HG03103 (cell line): ENCODE measurements around the gene CARD10.

Experiments
- ATAC-seq: cut with Tn5 transposase; IDR thresholded peaks from one replicate; pipeline ENCODE4 v1.9.1; 2021; ENCODE audit warnings: low read depth; ENCODE audit not compliant: unreplicated experiment

The CARD10 gene

DNA sequence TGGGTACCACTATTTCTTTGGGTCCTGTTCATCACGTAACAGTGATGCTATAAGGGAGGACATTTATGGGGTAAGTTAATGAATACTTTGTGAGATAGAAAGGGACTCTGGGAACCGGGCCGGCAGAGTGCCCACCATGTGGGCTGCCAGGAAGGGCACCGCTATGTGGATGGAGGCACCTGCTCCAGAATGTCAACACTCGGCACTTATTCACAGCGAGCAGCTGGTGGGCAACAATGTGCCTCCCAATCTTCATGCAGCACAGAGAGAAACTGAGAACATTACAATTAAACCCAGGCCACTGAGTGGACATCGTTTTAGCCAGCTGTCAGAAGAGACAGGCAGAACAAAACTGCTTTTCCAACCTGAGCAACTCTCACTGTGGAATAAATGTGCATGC lies 76.1 kb downstream of the CARD10 start:
- ATAC-seq: no peak

DNA sequence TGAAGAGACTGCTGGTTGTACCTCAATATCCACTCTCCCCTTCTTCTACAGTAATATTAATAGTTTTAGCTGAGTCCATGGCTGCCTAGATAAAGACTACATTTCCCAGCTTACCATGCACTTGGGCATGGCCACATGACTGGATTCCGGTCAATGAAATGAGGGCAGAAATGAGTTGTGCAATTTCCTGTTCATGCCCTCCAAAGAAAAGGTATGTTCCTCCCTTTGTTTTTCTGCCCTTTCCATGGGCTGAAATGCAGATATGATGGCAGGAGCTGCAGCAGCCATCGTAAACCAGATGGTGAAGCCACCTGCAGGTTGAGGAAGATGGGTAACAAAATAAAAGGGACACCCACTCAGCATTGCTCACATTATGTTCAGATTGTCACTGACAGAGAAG lies 76.7 kb downstream of the CARD10 start:
- ATAC-seq: no peak

DNA sequence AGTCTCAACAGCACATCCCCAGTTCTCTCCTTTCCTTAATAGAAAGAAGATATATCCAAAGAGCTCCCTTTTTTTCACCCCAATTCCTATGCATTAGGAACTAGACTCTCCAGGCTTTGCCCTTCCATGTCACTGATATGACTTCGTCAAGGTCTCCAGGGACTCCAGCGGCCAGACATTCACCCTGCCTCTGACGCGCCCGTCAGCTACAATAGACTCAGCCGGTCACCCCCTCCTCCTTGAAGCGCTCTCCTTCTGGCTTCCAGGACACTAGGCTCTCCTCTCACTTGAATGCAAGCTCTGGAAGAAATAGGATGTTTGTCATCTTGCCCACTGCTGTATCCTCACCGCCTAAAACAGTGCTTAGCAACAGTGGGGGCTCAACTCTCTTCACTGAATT lies 77.1 kb downstream of the CARD10 start:
- no peak for ATAC-seq

DNA sequence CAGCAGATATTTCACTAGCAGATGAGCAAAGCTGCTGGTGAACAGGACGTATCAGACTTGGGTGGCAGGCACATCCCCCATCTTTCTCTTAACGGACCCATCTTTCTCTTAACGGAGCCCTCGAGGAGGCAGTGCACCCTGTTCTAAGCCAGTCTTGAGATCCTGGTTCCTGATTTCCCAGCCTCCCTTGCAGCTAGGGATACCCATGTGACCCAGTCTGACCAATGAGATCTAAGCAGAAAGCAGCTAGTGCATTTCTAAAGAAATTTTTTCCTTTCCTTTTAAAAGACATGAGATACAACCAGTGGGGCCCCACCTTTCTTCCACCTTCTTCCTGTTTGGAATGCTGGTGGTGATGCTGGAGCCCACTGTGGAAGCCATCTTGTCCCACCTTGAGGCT lies 78.3 kb downstream of the CARD10 start:
- ATAC-seq: no peak
